ENCODE measurements around the gene CYTH1.
A peak's percentile ranks its signal among the peaks of the same experiment; 100 is the strongest.
"Not testable (repeated sequence)": the region's sequence is repeated elsewhere in the genome, so short reads cannot be mapped to it uniquely, and the experiment has no call there.

CYTH1 gene

GRCh38 chr17:78785663-78786057, 3.6 kb upstream of the CYTH1 start:
- no peak for DNase-seq

GRCh38 chr17:78785011-78785662, 3.1 kb upstream of the CYTH1 start:
- no peak for DNase-seq

- no peak for DNase-seq
Observed at GRCh38 chr17:78784352-78784751, 2.3 kb upstream of the CYTH1 start.

- DNase-seq: no peak
Observed at GRCh38 chr17:78783711-78784324, 1.7 kb upstream of the CYTH1 start.

GRCh38 chr17:78781104-78781892, 775 bp downstream of the CYTH1 start:
- DNase-seq: no peak

- DNase-seq: no peak
Observed at GRCh38 chr17:78780335-78780734, 1.7 kb downstream of the CYTH1 start.

- DNase-seq: no peak
Observed at GRCh38 chr17:78779850-78780249, 2.2 kb downstream of the CYTH1 start.

- not testable (repeated sequence) for DNase-seq
Observed at GRCh38 chr17:78779286-78779651, 2.8 kb downstream of the CYTH1 start.

- DNase-seq: no peak
Observed at GRCh38 chr17:78777881-78778280, 4.2 kb downstream of the CYTH1 start.

- DNase-seq: no peak
Observed at GRCh38 chr17:78774956-78775571, 7.0 kb downstream of the CYTH1 start.

GRCh38 chr17:78774453-78774852, 7.6 kb downstream of the CYTH1 start:
- DNase-seq: no peak

- no peak for DNase-seq
Observed at GRCh38 chr17:78771758-78772382, 10.2 kb downstream of the CYTH1 start.

- no peak for DNase-seq
Observed at GRCh38 chr17:78769196-78769773, 12.8 kb downstream of the CYTH1 start.

- no peak for DNase-seq
Observed at GRCh38 chr17:78767806-78768205, 14.3 kb downstream of the CYTH1 start.

- DNase-seq: no peak
Observed at GRCh38 chr17:78766743-78767294, 15.3 kb downstream of the CYTH1 start.

- no peak for DNase-seq
Observed at GRCh38 chr17:78766225-78766624, 15.8 kb downstream of the CYTH1 start.

GRCh38 chr17:78765821-78766220, 16.3 kb downstream of the CYTH1 start:
- DNase-seq: no peak

GRCh38 chr17:78764871-78765270, 17.2 kb downstream of the CYTH1 start:
- DNase-seq: no peak

- peak; percentile 87 for DNase-seq
Observed at GRCh38 chr17:78763561-78763960, 18.5 kb downstream of the CYTH1 start.

- DNase-seq: no peak
Observed at GRCh38 chr17:78761789-78762406, 20.2 kb downstream of the CYTH1 start.

GRCh38 chr17:78759969-78760352, 22.1 kb downstream of the CYTH1 start:
- no peak for DNase-seq
